ENCODE data around the gene RAB26.

RAB26 gene

DNA sequence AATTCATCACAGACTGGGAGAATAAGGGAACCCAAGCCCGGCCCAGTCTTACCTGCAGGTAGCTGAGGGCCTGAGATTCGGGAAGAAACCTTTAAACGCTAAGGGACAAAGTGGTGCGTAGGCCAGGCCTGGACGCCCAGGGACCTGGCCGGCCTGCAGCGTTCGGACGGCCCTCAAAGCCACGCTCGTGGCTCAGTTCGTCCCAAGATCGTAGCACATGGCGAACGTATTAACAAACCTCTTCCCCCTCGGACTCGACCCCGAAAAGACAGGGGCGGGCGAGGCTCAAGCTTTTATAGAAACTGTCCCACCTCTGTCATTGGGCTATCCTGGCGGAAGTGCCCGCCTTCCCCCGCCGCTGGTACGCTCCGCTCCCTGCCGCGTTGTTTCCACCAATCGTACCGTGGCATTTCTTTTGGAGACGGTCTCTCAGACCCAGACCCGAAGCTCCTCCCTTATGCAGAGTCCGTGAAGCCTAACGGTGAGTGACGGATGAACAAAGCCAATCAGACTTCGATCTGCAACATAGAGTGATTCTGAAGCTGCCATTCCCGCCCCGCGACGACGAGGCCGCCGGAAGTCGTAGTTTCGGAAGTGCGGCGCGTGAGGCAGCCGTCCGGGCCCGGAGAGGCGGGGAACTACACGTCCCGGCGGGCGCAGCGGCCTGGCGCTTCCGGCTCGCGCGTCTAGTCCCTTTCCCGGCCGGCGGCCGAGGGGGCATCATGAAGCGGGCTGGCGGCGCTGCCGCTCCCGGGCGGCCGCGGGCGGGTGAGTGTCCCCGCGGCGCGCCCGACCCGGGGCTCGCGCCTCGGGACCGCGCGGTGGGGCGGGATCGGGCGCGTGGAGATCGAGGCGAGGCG, 6.9 kb downstream of the RAB26 start, which contains the start of gene TRAF7:
TSS of gene TRAF7 (plus strand) at position 692 of the 860 bp plus-strand sequence. CDS start 8,139 bp downstream, outside the sequence.
- DNase-seq (ENCODE audit: low read depth, low spot score): peak; percentile 100
- peak within 1 kb of the TSS; percentile 99 for H3K4me3 ChIP-seq (ENCODE audit: low read length)

GRCh38 chr16:2155977-2156848, 7.8 kb downstream of the RAB26 start:
- DNase-seq (ENCODE audit: low read depth, low spot score): no peak
- peak overlapping the region; percentile 91 for H3K4me3 ChIP-seq (ENCODE audit: low read length)

GRCh38 chr16:2156849-2157224, 8.4 kb downstream of the RAB26 start:
- peak overlapping the region; percentile 91 for H3K4me3 ChIP-seq (ENCODE audit: low read length)
- DNase-seq (ENCODE audit: low read depth, low spot score): no peak

GRCh38 chr16:2157480-2158261, 9.2 kb downstream of the RAB26 start:
- no peak overlapping the region for H3K4me3 ChIP-seq (ENCODE audit: low read length)
- DNase-seq (ENCODE audit: low read depth, low spot score): no peak

DNA sequence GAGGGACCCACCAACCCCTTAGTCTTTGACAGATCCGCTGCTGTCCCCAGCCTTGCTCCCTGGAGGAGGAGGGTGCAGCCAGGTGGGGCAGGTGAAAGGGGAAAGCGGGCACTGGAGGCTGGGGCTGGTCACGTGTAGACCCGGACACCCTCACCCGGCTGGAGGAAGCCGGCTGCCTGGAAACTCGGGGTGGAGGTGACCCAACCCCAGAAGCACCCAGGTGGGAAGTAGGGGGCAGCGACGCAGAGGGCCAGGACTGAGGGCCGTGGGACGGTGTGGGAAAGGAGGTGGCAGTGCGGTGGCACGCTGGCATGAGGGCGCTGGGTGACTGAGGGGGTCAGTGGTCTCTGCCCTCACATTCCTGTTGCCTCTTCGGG, 9.8 kb downstream of the RAB26 start:
- DNase-seq (ENCODE audit: low read depth, low spot score): no peak
- no peak overlapping the region for H3K4me3 ChIP-seq (ENCODE audit: low read length)

DNA sequence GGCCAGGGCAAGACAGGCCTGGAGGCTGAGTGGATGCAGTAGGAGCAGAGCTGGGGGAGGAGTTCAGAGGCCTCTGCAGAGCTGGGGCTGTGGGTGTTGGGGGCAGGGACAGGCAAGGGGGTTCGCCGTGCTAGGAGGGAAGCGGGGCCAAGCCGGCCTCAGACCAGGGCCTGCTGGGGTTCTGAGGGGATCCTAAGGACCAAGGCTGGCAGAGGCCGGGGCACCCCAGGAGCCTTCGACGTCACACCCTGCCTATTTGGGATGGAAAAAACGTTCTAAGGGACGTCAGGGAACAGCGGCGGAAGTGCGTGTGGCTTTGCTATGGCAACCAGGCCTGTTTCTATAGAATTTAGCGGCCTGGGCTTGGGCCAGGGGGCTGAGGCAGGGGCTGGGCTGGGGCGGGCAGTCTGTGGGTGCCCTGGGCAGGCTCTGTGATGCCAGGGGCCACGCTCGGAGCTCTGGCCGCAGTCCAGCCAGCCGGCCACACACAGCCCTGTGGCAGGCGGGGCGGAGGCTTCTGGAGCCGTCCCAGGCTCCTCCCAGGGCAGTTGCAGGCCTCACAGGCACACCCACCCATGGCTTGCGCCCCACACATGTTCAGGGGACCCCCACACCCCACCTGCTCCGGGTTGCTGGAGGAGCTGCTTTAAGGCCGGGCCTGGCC, 10.9 kb downstream of the RAB26 start:
- H3K4me3 ChIP-seq (ENCODE audit: low read length): no peak overlapping the region
- no peak for DNase-seq (ENCODE audit: low read depth, low spot score)

- no peak overlapping the region for H3K4me3 ChIP-seq (ENCODE audit: low read length)
- no peak for DNase-seq (ENCODE audit: low read depth, low spot score)
Observed at GRCh38 chr16:2160915-2161551, 12.6 kb downstream of the RAB26 start.

GRCh38 chr16:2161911-2162310, 13.5 kb downstream of the RAB26 start:
- DNase-seq (ENCODE audit: low read depth, low spot score): no peak
- H3K4me3 ChIP-seq (ENCODE audit: low read length): no peak overlapping the region

- no peak for DNase-seq (ENCODE audit: low read depth, low spot score)
- H3K4me3 ChIP-seq (ENCODE audit: low read length): no peak overlapping the region
Observed at GRCh38 chr16:2162676-2163118, 14.3 kb downstream of the RAB26 start.

GRCh38 chr16:2163211-2163881, 14.9 kb downstream of the RAB26 start:
- no peak for DNase-seq (ENCODE audit: low read depth, low spot score)
- H3K4me3 ChIP-seq (ENCODE audit: low read length): no peak overlapping the region

GRCh38 chr16:2165861-2166260, 17.4 kb downstream of the RAB26 start:
- no peak overlapping the region for H3K4me3 ChIP-seq (ENCODE audit: low read length)
- no peak for DNase-seq (ENCODE audit: low read depth, low spot score)

- no peak overlapping the region for H3K4me3 ChIP-seq (ENCODE audit: low read length)
- DNase-seq (ENCODE audit: low read depth, low spot score): no peak
Observed at GRCh38 chr16:2166263-2167067, 18.0 kb downstream of the RAB26 start.

GRCh38 chr16:2167068-2167638, 18.7 kb downstream of the RAB26 start:
- H3K4me3 ChIP-seq (ENCODE audit: low read length): no peak overlapping the region
- DNase-seq (ENCODE audit: low read depth, low spot score): no peak

GRCh38 chr16:2170080-2170479, 21.7 kb downstream of the RAB26 start:
- no peak overlapping the region for H3K4me3 ChIP-seq (ENCODE audit: low read length)
- no peak for DNase-seq (ENCODE audit: low read depth, low spot score)

GRCh38 chr16:2170587-2171435, 22.4 kb downstream of the RAB26 start:
- H3K4me3 ChIP-seq (ENCODE audit: low read length): no peak overlapping the region

DNA sequence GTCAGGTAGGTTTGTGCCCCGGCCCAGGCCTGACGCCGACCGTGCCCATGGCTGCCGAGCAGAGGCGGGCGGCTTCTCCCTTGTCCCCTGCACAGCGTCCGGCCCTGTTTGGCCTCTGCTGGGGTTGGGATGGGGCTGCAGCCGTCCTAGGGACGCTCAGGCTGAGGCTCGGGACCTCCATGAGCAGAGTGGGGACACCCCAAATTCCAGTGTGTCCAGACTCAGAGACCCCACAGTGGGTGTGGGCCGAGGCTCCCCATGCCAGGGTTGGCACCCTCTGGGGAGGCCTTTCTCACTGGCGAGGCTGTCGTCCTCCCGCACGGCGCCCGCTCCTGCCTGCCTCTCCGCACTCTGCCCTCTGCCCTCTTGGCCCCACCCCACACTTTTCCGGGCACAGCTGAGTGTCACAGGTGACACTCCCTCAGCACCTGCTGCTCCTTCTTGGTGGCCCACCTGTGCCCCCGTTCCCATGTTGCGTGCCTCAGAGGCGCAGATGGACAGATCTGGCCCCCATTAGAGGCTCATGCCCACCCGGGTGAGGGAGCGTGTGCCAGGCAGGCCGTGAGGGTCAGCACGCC, 23.3 kb downstream of the RAB26 start:
- H3K4me3 ChIP-seq (ENCODE audit: low read length): no peak overlapping the region
- DNase-seq (ENCODE audit: low read depth, low spot score): no peak

More at GRCh38 chr16:2170587-2171435, 22.4 kb downstream of the RAB26 start:
- DNase-seq (ENCODE audit: low read depth, low spot score): no peak
